Ovary (tissue), 9 donors: Measurements from ENCODE around the gene CDO1. TPM values are rescaled to one million over a fixed set of nuclear protein-coding genes. Genes with fewer than 3 reads are reported as not detected.

Source experiments
- DNase-seq, 5 donors: peaks; one replicate each; pipeline ENCODE4 v3.0.0-alpha.2; 2019 to 2020
- H3K27ac ChIP-seq, 2 donors: fragments of 200-600 bp; one replicate each; pipeline versions ENCODE4 v1.5.1 to v1.8.0; 2019 to 2022
- H3K27me3 ChIP-seq: fragments of 200-600 bp; one replicate; pipeline ENCODE4 v1.8.0; 2022
- H3K36me3 ChIP-seq: fragments of 200-600 bp; sonication (generic); one replicate; pipeline ENCODE4 v1.5.1; 2019
- H3K4me1 ChIP-seq: one replicate; pipeline ENCODE4 v1.8.1; 2013; ENCODE audit warnings: mild to moderate bottlenecking, moderate library complexity; ENCODE audit not compliant: insufficient read depth
- H3K4me3 ChIP-seq: fragments of 200-600 bp; sonication (generic); one replicate; pipeline ENCODE4 v1.5.1; 2017
- H3K9me3 ChIP-seq, 2 donors: fragments of 200-600 bp in 1 of 2; sonication (generic) in 1 of 2; one replicate each; pipeline versions ENCODE4 v1.5.1 to v1.8.1; 2013 to 2019; ENCODE audit warnings: mild to moderate bottlenecking in 1 of 2, moderate library complexity in 1 of 2
- EP300 ChIP-seq: sonication (generic); formaldehyde crosslinking; IDR thresholded peaks from one replicate; pipeline ENCODE4 v1.6.1; 2017; ENCODE audit warnings: antibody characterized with exemption
- POLR2A ChIP-seq: fragments of 450-650 bp; IDR thresholded peaks from one replicate; pipeline ENCODE4 v1.6.1; 2017; ENCODE audit warnings: antibody characterized with exemption, mild to moderate bottlenecking, moderate library complexity
- WGBS, 3 donors: extraction: QIAGEN DNeasy Blood & Tissue Kit in 1 of 3; methylation state at CpG; one replicate each; pipeline versions ENCODE4 v1.1.5 to v1.1.7; 2013 to 2017; 5-methylcytosine and 5-hydroxymethylcytosine counted together
- intact Hi-C, 4 donors: fragments of 100-400 bp; cut with DNase I; formaldehyde crosslinking; loops; one replicate each; pipeline versions ENCODE4 v1.11.0 to v1.15.1; 2022 to 2023
- polyA plus RNA-seq, 2 donors: library from polyadenylated mRNA; stranded (reverse); fragments of 200-250 nt in 1 of 2; fragments of 350-450 nt in 1 of 2; fragmentation: Illumina TruSeq in 1 of 2; extraction: RNeasy Lipid Tissue Mini Kit (QIAGEN cat#74804) in 1 of 2; gene quantifications; one replicate each; pipeline ENCODE4 v1.2.3, GENCODE V29; 2013 to 2014
- total RNA-seq, 7 donors: library from RNA; depleted of rRNA in 2 of 7; stranded (reverse); fragments of >200 nt in 2 of 7; fragmentation: NEBNext Ultra II Directional in 3 of 7; extraction: Animal tissue kit (Norgen Biotek cat#: 25700) in 3 of 7; gene quantifications; one replicate each; pipeline versions ENCODE4 v1.1.0 to v1.2.4, GENCODE V29; 2016 to 2023
- TF ChIP-seq, protein P1 (sequence below), 3 donors: fragments of 450-650 bp in 2 of 3; fragments of 200-600 bp in 1 of 3; IDR thresholded peaks; one replicate each; pipeline versions ENCODE4 v1.5.1 to v1.8.0; 2016 to 2022; ENCODE audit warnings: antibody characterized with exemption in 3 of 3, mild to moderate bottlenecking in 1 of 3
- donor health status: DM: no; HTN: no; CAD: no; lungs with moderate emphysema.
- donor health status: DM: no; HTN: no; CAD: no.
- donor health status: Bipolar disorder and iron deficiency.
- donor health status: DM: yes; HTN: yes; CAD: no.
- donor health status: DM: no; HTN: no; CAD: no.
- donor health status: DM: yes; HTN: yes; CAD: no.

CDO1 gene
- total and polyA plus RNA-seq, 9 donors, result 9.2 to 36.7 (median 16.6) TPM

- TF ChIP-seq, protein P1, sequence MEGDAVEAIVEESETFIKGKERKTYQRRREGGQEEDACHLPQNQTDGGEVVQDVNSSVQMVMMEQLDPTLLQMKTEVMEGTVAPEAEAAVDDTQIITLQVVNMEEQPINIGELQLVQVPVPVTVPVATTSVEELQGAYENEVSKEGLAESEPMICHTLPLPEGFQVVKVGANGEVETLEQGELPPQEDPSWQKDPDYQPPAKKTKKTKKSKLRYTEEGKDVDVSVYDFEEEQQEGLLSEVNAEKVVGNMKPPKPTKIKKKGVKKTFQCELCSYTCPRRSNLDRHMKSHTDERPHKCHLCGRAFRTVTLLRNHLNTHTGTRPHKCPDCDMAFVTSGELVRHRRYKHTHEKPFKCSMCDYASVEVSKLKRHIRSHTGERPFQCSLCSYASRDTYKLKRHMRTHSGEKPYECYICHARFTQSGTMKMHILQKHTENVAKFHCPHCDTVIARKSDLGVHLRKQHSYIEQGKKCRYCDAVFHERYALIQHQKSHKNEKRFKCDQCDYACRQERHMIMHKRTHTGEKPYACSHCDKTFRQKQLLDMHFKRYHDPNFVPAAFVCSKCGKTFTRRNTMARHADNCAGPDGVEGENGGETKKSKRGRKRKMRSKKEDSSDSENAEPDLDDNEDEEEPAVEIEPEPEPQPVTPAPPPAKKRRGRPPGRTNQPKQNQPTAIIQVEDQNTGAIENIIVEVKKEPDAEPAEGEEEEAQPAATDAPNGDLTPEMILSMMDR (IDR thresholded peaks at IDR 0.05), result no peak
- TF ChIP-seq POLR2A, result no peak
- no peak for TF ChIP-seq EP300
- Histone ChIP-seq H3K36me3 (no peaks in the 10 kb centered on the region), H3K9me3 (no peaks in the 10 kb centered on the region), H3K27ac (no peak overlapping the region), H3K4me1 (no peaks in the 10 kb centered on the region), H3K4me3 (no peak overlapping the region), H3K27me3 (no peaks in the 10 kb centered on the region)
- DNase-seq, result no peak
- WGBS, 3 donors, result 53 to 71% (median 61%) methylated on average over 2 of the region's 2 CpGs
- intact Hi-C loops, result no loop called here
These were observed 18.2 kb downstream of the CDO1 start for GRCh38 chr5:115798252-115798651.

DNA sequence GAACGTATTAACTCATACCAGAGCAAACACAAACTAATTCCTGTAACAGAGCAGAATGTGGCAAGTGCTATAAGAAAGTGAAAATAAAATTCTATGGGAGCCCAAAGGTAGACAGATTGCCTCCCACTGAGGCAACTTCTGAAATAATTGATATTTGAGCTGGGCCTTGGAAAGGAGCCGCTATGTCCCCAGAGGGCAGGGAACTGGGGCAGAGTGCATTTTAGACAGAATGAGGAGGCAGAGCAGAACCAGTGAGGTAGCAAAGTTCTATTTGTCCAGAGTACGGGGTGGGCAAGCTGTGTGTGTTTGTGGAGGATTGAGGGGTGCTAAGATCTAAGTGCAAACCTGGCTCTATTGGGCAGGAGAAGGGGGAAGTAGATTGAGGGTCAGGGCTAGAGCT is 19.8 kb downstream of the CDO1 start:
- Histone ChIP-seq H3K4me3 (no peak overlapping the region), H3K27ac (no peak overlapping the region), H3K9me3 (no peaks in the 10 kb centered on the region), H3K27me3 (no peaks in the 10 kb centered on the region), H3K4me1 (no peaks in the 10 kb centered on the region), H3K36me3 (no peaks in the 10 kb centered on the region)
- TF ChIP-seq EP300 (no peak), POLR2A (no peak)
- TF ChIP-seq, protein P1 (IDR thresholded peaks at IDR 0.05), result no peak
- 89 to 93% (median 92%) methylated on average over 3 of the region's 3 CpGs for WGBS, 3 donors
- intact Hi-C loops, result no loop called here
- DNase-seq, result no peak

GRCh38 chr5:115795700-115796099 is 20.8 kb downstream of the CDO1 start:
- TF ChIP-seq POLR2A, result no peak
- TF ChIP-seq, protein P1 (IDR thresholded peaks at IDR 0.05), result no peak
- TF ChIP-seq EP300, result no peak
- Histone ChIP-seq H3K27ac (no peak overlapping the region), H3K36me3 (no peaks in the 10 kb centered on the region), H3K4me1 (no peaks in the 10 kb centered on the region), H3K9me3 (no peaks in the 10 kb centered on the region), H3K4me3 (no peak overlapping the region), H3K27me3 (no peaks in the 10 kb centered on the region)
- intact Hi-C loops, result loop anchor here in 1 of 4 donors (2.0 kb wide), 1 partner anchor 27 kb away; no protein-coding TSS in a partner anchor
- DNase-seq, result no peak
- 88 to 100% (median 91%) methylated on average over 1 of the region's 1 CpG for WGBS, 3 donors

DNA sequence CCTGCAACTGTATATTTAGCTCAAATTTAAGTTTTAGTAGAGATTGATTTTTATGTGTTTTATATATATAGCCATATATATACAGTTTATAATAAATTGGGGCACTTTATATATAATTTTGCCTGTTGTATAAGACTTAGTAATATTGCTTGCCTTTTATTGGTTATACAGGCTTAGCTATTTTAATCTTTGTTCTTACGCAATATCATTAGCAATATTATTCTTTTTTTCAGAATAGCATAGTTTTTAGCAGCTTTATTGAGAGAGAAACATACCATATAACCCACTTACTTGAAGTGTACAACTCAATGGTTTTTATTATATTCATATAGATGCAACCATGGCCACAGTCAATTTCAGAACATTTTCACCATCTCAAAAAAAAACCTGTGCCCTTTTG is 28.0 kb downstream of the CDO1 start:
- Histone ChIP-seq H3K27ac (no peak overlapping the region), H3K36me3 (no peaks in the 10 kb centered on the region), H3K4me3 (no peak overlapping the region), H3K27me3 (no peaks in the 10 kb centered on the region), H3K9me3 (no peaks in the 10 kb centered on the region), H3K4me1 (no peaks in the 10 kb centered on the region)
- TF ChIP-seq, protein P1 (IDR thresholded peaks at IDR 0.05), result no peak
- TF ChIP-seq POLR2A, result no peak
- no peak for TF ChIP-seq EP300
- intact Hi-C loops, result no loop called here
- 96 to 99% (median 97%) methylated on average over 1 of the region's 1 CpG for WGBS, 3 donors
- no peak for DNase-seq
